ENCODE measurements around the gene HAUS5.
A peak's percentile ranks its signal among the peaks of the same experiment; 100 is the strongest.

Gene HAUS5

GRCh38 chr19:35612559-35613321 is at the start of gene HAUS5:
HAUS5 (plus strand) TSS chr19:35612735; CDS start chr19:35612795, 60 bp downstream.
- H3K4me1 ChIP-seq (ENCODE audit: control insufficient read depth, insufficient read depth, low read length, unreplicated experiment), result no peaks in the 10 kb centered on the region
- H3K27ac ChIP-seq (ENCODE audit: low read depth, low read length), result no peak within 1 kb of the TSS; the same call in 1 of the 2 replicates
- peak within 1 kb of the TSS; percentile 79 for H2AFZ ChIP-seq (ENCODE audit: low read length, unreplicated experiment)

GRCh38 chr19:35562776-35563175 is 49.8 kb upstream of the HAUS5 start:
- Histone ChIP-seq H3K4me3 (ENCODE audit: low read depth, low read length) (no peak overlapping the region), H3K4me1 (ENCODE audit: control insufficient read depth, insufficient read depth, low read length, unreplicated experiment) (no peaks in the 10 kb centered on the region), H2AFZ (ENCODE audit: low read length, unreplicated experiment) (no peak overlapping the region), H3K27me3 (ENCODE audit: insufficient read depth, low read length) (peaks cover 28% of the 10 kb centered on the region), H3K27ac (ENCODE audit: low read depth, low read length) (no peak overlapping the region), H3K36me3 (ENCODE audit: insufficient read depth, low read length) (no peaks in the 10 kb centered on the region), H3K79me2 (ENCODE audit: control insufficient read depth, insufficient read depth, low read length, unreplicated experiment) (no peaks in the 10 kb centered on the region)

More at GRCh38 chr19:35612559-35613321, at the start of gene HAUS5:
- H3K4me3 ChIP-seq (ENCODE audit: low read depth, low read length), result peak within 1 kb of the TSS; percentile 92
- H3K36me3 ChIP-seq (ENCODE audit: insufficient read depth, low read length), result no peaks in the 10 kb centered on the region
- H3K79me2 ChIP-seq (ENCODE audit: control insufficient read depth, insufficient read depth, low read length, unreplicated experiment), result no peaks in the 10 kb centered on the region
- H3K27me3 ChIP-seq (ENCODE audit: insufficient read depth, low read length), result no peaks in the 10 kb centered on the region

GRCh38 chr19:35563207-35563829 is 49.2 kb upstream of the HAUS5 start, which contains the start of gene ATP4A:
ATP4A (minus strand) TSS chr19:35563658; CDS start chr19:35563629, 29 bp downstream.
- H2AFZ ChIP-seq (ENCODE audit: low read length, unreplicated experiment), result no peak within 1 kb of the TSS
- H3K36me3 ChIP-seq (ENCODE audit: insufficient read depth, low read length), result no peaks in the 10 kb centered on the region
- peaks cover 24% of the 10 kb centered on the region for H3K27me3 ChIP-seq (ENCODE audit: insufficient read depth, low read length)
- H3K79me2 ChIP-seq (ENCODE audit: control insufficient read depth, insufficient read depth, low read length, unreplicated experiment), result no peaks in the 10 kb centered on the region
- H3K4me3 ChIP-seq (ENCODE audit: low read depth, low read length), result no peak within 1 kb of the TSS
- no peaks in the 10 kb centered on the region for H3K4me1 ChIP-seq (ENCODE audit: control insufficient read depth, insufficient read depth, low read length, unreplicated experiment)
- no peak within 1 kb of the TSS for H3K27ac ChIP-seq (ENCODE audit: low read depth, low read length)

- Histone ChIP-seq H3K36me3 (ENCODE audit: insufficient read depth, low read length) (no peaks in the 10 kb centered on the region), H2AFZ (ENCODE audit: low read length, unreplicated experiment) (no peak overlapping the region), H3K4me1 (ENCODE audit: control insufficient read depth, insufficient read depth, low read length, unreplicated experiment) (no peaks in the 10 kb centered on the region), H3K79me2 (ENCODE audit: control insufficient read depth, insufficient read depth, low read length, unreplicated experiment) (no peaks in the 10 kb centered on the region), H3K27me3 (ENCODE audit: insufficient read depth, low read length) (peaks cover 12% of the 10 kb centered on the region), H3K4me3 (ENCODE audit: low read depth, low read length) (no peak overlapping the region), H3K27ac (ENCODE audit: low read depth, low read length) (no peak overlapping the region)
These were observed 47.3 kb upstream of the HAUS5 start for GRCh38 chr19:35565016-35565856.

- Histone ChIP-seq H3K27me3 (ENCODE audit: insufficient read depth, low read length) (peaks cover 16% of the 10 kb centered on the region), H3K36me3 (ENCODE audit: insufficient read depth, low read length) (no peaks in the 10 kb centered on the region), H3K79me2 (ENCODE audit: control insufficient read depth, insufficient read depth, low read length, unreplicated experiment) (no peaks in the 10 kb centered on the region), H2AFZ (ENCODE audit: low read length, unreplicated experiment) (no peak overlapping the region), H3K4me1 (ENCODE audit: control insufficient read depth, insufficient read depth, low read length, unreplicated experiment) (no peaks in the 10 kb centered on the region), H3K4me3 (ENCODE audit: low read depth, low read length) (no peak overlapping the region), H3K27ac (ENCODE audit: low read depth, low read length) (no peak overlapping the region)
These were observed 45.8 kb upstream of the HAUS5 start for GRCh38 chr19:35566738-35567137.

- Histone ChIP-seq H3K4me1 (ENCODE audit: control insufficient read depth, insufficient read depth, low read length, unreplicated experiment) (no peaks in the 10 kb centered on the region), H2AFZ (ENCODE audit: low read length, unreplicated experiment) (no peak overlapping the region), H3K36me3 (ENCODE audit: insufficient read depth, low read length) (no peaks in the 10 kb centered on the region), H3K27ac (ENCODE audit: low read depth, low read length) (no peak overlapping the region), H3K27me3 (ENCODE audit: insufficient read depth, low read length) (peaks cover 7% of the 10 kb centered on the region), H3K79me2 (ENCODE audit: control insufficient read depth, insufficient read depth, low read length, unreplicated experiment) (no peaks in the 10 kb centered on the region), H3K4me3 (ENCODE audit: low read depth, low read length) (no peak overlapping the region)
These were observed 43.2 kb upstream of the HAUS5 start for GRCh38 chr19:35569281-35569781.

- no peak overlapping the region for H3K4me3 ChIP-seq (ENCODE audit: low read depth, low read length)
- H3K4me1 ChIP-seq (ENCODE audit: control insufficient read depth, insufficient read depth, low read length, unreplicated experiment), result no peaks in the 10 kb centered on the region
- H2AFZ ChIP-seq (ENCODE audit: low read length, unreplicated experiment), result no peak overlapping the region
- H3K27me3 ChIP-seq (ENCODE audit: insufficient read depth, low read length), result peaks cover 7% of the 10 kb centered on the region
- H3K27ac ChIP-seq (ENCODE audit: low read depth, low read length), result no peak overlapping the region
- no peaks in the 10 kb centered on the region for H3K79me2 ChIP-seq (ENCODE audit: control insufficient read depth, insufficient read depth, low read length, unreplicated experiment)
- no peaks in the 10 kb centered on the region for H3K36me3 ChIP-seq (ENCODE audit: insufficient read depth, low read length)
These were observed 41.0 kb upstream of the HAUS5 start for GRCh38 chr19:35571406-35571965.

GRCh38 chr19:35577918-35578317 is 34.6 kb upstream of the HAUS5 start:
- H3K27me3 ChIP-seq (ENCODE audit: insufficient read depth, low read length), result no peaks in the 10 kb centered on the region; the same call in 1 of the 2 replicates
- no peak overlapping the region for H2AFZ ChIP-seq (ENCODE audit: low read length, unreplicated experiment)
- no peaks in the 10 kb centered on the region for H3K36me3 ChIP-seq (ENCODE audit: insufficient read depth, low read length)
- no peak overlapping the region for H3K27ac ChIP-seq (ENCODE audit: low read depth, low read length)
- no peak overlapping the region for H3K4me3 ChIP-seq (ENCODE audit: low read depth, low read length)
- no peaks in the 10 kb centered on the region for H3K4me1 ChIP-seq (ENCODE audit: control insufficient read depth, insufficient read depth, low read length, unreplicated experiment)
- H3K79me2 ChIP-seq (ENCODE audit: control insufficient read depth, insufficient read depth, low read length, unreplicated experiment), result no peaks in the 10 kb centered on the region

- H3K27me3 ChIP-seq (ENCODE audit: insufficient read depth, low read length), result no peaks in the 10 kb centered on the region; the same call in 1 of the 2 replicates
- no peak overlapping the region for H2AFZ ChIP-seq (ENCODE audit: low read length, unreplicated experiment)
- no peak overlapping the region for H3K27ac ChIP-seq (ENCODE audit: low read depth, low read length)
- H3K4me3 ChIP-seq (ENCODE audit: low read depth, low read length), result no peak overlapping the region
- no peaks in the 10 kb centered on the region for H3K36me3 ChIP-seq (ENCODE audit: insufficient read depth, low read length)
- no peaks in the 10 kb centered on the region for H3K79me2 ChIP-seq (ENCODE audit: control insufficient read depth, insufficient read depth, low read length, unreplicated experiment)
- no peaks in the 10 kb centered on the region for H3K4me1 ChIP-seq (ENCODE audit: control insufficient read depth, insufficient read depth, low read length, unreplicated experiment)
These were observed 33.8 kb upstream of the HAUS5 start for GRCh38 chr19:35578707-35579106.

- no peak overlapping the region for H3K4me3 ChIP-seq (ENCODE audit: low read depth, low read length)
- H3K27ac ChIP-seq (ENCODE audit: low read depth, low read length), result no peak overlapping the region
- H3K27me3 ChIP-seq (ENCODE audit: insufficient read depth, low read length), result peaks cover 9% of the 10 kb centered on the region; the same call in 1 of the 2 replicates
- no peaks in the 10 kb centered on the region for H3K79me2 ChIP-seq (ENCODE audit: control insufficient read depth, insufficient read depth, low read length, unreplicated experiment)
- H3K4me1 ChIP-seq (ENCODE audit: control insufficient read depth, insufficient read depth, low read length, unreplicated experiment), result no peaks in the 10 kb centered on the region
- H3K36me3 ChIP-seq (ENCODE audit: insufficient read depth, low read length), result no peaks in the 10 kb centered on the region
- no peak overlapping the region for H2AFZ ChIP-seq (ENCODE audit: low read length, unreplicated experiment)
These were observed 29.8 kb upstream of the HAUS5 start for GRCh38 chr19:35582760-35583159.

All from ACC112 (cell line).